Epithelial cell of esophagus (primary cell): Measurements from ENCODE around the gene TRIO.

Source experiments
- DNase-seq: peaks from one replicate; pipeline ENCODE4 v3.0.0; 2010; ENCODE audit warnings: low read depth
- H3K4me3 ChIP-seq: 2 replicates; pipeline ENCODE4 v1.5.1; 2011; ENCODE audit warnings: mild to moderate bottlenecking, low read length, control low read depth
- CTCF ChIP-seq: IDR thresholded peaks from 2 replicates; pipeline ENCODE4 v1.5.1; 2011; ENCODE audit warnings: low read depth, mild to moderate bottlenecking, low read length, control low read depth, inconsistent platforms; ENCODE audit not compliant: insufficient read depth; ENCODE audit errors: missing control alignments

The TRIO gene

GRCh38 chr5:14131855-14132503 lies 11.2 kb upstream of the TRIO start:
- no peak for DNase-seq
- no peak overlapping the region for H3K4me3 ChIP-seq
- no peak for TF ChIP-seq CTCF

- TF ChIP-seq CTCF: no peak
- no peak overlapping the region for H3K4me3 ChIP-seq
- DNase-seq: no peak
These were observed 9.7 kb upstream of the TRIO start for GRCh38 chr5:14133394-14133793.

- no peak overlapping the region for H3K4me3 ChIP-seq
- no peak for DNase-seq
- no peak for TF ChIP-seq CTCF
These were observed 9.1 kb upstream of the TRIO start for GRCh38 chr5:14134083-14134482.

GRCh38 chr5:14134771-14135170 lies 8.4 kb upstream of the TRIO start:
- TF ChIP-seq CTCF: no peak
- DNase-seq: no peak
- no peak overlapping the region for H3K4me3 ChIP-seq

GRCh38 chr5:14135621-14136020 lies 7.5 kb upstream of the TRIO start:
- no peak overlapping the region for H3K4me3 ChIP-seq
- no peak for TF ChIP-seq CTCF
- DNase-seq: no peak

- DNase-seq: no peak
- H3K4me3 ChIP-seq: no peak overlapping the region
- no peak for TF ChIP-seq CTCF
These were observed 6.9 kb upstream of the TRIO start for GRCh38 chr5:14136228-14136627.
